GM20000 (cell line): Measurements from ENCODE around the gene ITGA3.
"Not testable (repeated sequence)": the region's sequence is repeated elsewhere in the genome, so short reads cannot be mapped to it uniquely, and the experiment has no call there.

Experiments used
- DNase-seq: peaks from one replicate; pipeline ENCODE4 v3.0.0; 2012; ENCODE audit warnings: low spot score
- TF ChIP-seq, protein P1 (sequence below): IDR thresholded peaks from 2 replicates; pipeline ENCODE4 v1.5.1; 2012; ENCODE audit warnings: mild to moderate bottlenecking, control low read depth; ENCODE audit errors: extremely low read depth, missing control alignments

Gene ITGA3

DNA sequence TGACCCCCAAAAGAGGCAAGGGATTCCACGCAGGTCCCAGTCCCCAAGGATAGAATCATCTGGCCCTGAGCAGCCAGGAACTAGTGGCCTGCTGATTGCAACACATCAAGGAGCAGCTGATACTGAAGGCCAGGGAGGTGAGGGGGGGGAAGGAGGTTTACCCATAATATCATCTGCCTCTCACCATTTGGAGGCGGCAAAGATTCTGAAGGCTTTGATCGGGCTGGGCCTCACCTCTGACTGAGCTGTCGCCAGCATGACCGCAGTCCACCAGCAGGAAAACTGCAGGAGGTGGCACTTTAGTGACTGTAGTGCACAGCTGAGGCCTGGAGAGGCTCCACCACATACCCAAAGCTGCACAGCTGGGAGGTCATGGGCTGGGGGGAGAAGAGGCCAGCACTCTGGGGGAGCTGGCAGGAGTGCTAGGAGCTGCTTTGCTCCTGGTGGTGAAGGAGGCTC, 20.5 kb upstream of the ITGA3 start:
- no peak for DNase-seq
- TF ChIP-seq, protein P1, sequence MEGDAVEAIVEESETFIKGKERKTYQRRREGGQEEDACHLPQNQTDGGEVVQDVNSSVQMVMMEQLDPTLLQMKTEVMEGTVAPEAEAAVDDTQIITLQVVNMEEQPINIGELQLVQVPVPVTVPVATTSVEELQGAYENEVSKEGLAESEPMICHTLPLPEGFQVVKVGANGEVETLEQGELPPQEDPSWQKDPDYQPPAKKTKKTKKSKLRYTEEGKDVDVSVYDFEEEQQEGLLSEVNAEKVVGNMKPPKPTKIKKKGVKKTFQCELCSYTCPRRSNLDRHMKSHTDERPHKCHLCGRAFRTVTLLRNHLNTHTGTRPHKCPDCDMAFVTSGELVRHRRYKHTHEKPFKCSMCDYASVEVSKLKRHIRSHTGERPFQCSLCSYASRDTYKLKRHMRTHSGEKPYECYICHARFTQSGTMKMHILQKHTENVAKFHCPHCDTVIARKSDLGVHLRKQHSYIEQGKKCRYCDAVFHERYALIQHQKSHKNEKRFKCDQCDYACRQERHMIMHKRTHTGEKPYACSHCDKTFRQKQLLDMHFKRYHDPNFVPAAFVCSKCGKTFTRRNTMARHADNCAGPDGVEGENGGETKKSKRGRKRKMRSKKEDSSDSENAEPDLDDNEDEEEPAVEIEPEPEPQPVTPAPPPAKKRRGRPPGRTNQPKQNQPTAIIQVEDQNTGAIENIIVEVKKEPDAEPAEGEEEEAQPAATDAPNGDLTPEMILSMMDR, result no peak

DNA sequence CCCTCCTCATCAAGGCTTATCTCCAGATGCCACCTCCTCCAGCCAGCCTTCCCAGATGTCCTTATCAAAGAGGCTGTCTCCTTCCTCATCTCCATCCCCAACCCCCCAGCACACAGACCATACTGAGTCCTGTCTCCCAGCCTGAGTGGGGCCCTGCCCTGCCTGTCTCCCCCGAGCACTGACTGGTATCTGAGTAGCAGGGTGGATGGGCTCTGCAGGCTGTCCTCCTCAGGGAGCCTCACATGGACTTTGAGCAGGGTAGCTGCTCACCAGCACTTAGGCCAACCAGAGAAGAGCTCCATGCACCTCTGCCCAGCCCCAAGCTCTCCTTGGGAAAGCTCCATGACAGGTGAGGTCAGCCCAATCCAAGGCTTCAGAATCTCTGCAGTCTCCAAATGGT, 20.0 kb upstream of the ITGA3 start:
- DNase-seq, result no peak
- TF ChIP-seq, protein P1, result no peak

DNA sequence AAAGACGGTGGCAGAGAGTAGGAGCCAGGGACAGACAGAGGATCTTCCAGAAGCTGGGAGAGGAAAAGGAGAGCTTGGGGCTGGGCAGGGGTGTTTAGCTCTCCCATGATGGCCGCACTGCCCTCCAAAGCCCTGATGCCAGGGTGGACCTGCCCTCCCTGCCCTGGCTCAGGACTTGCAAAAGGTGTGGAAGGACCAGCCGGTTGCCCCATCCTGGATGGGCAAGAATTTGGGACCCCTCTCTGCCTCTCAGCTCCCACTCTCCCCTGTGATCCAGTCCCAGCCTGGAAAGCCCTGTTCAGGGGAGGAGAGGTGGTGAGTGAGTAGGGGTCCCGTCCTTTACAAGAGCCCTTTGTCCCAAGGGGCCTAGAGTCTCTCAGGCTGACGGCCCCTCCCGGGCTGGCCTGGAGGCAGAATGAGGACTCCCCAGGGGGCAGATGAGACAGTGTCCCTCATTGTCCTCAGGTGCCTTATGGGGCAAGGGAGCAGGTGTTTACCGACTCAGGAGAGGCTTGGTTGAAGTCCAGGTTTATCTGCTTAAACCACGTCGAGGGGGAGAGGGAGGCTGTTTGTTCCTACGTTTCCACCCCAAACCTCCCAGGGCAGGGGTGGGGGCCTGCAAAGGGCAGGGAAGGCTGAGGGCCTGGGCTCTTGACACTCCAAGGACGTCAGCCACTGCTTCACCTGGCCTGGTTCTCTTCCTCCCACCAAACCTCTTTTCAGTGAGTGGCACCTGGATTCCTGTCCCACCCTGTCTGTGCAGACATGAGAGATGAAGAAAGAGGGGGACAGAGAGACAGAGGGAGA, 19.3 kb upstream of the ITGA3 start:
- TF ChIP-seq, protein P1, result no peak
- no peak for DNase-seq

DNA sequence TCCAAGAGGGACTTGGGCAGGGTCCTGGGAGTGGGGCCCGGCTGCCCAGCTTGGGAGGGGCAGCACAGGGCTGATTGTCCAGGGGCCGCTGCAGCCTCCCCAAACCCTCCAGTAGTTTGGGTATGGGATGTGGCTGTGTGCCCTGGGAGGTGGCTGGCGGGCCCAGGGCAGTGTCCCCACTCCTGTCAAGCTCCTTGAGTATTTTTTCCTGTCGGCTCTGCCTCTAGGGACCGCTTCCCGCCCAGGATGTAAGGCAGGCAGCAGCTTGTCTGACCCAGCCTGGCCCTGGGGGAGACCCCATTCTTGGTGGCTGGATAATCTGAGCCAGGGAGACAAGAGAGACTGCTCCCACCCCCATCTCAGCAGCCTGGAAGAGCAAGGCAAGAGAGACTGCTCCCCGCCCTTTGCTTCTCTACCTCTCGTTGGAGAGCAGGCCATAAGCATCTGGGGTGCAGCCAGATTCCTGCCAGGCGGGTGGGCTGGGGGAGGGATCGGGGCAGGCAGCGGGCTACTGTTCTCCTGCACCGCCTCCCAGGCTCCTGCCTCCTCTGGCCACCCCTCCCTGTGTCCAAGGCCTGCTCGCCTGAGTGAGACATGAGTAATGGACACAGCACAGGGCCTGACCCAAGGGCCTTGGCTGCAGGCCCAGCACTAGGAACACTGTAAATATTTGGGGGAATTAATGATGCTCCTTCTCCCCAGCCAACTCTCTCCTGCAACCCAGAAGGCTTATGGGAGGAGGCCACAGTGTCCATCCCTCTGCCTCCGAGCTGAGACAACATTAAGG, 18.4 kb upstream of the ITGA3 start:
- DNase-seq, result no peak
- TF ChIP-seq, protein P1, result no peak

DNA sequence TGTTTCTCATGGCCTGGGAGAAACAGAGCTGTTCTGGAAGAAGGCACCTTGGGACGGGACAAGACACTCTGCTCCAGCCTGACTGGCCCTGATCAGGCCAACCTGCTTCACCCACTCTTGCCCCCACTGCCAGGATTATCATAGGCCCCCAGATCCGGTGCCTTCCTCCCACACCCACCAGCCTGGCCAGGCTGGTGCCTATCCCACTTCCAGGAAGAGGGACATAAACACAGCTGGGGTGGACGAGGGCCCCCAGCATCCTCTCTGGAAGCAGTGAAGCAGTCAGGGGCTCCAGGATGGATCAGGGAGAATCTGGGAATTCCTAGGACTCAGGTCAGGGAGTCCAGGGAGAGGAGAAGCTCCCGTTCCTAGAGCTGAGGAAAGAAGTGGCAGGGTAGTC, 16.9 kb upstream of the ITGA3 start:
- no peak for DNase-seq
- TF ChIP-seq, protein P1, result no peak

DNA sequence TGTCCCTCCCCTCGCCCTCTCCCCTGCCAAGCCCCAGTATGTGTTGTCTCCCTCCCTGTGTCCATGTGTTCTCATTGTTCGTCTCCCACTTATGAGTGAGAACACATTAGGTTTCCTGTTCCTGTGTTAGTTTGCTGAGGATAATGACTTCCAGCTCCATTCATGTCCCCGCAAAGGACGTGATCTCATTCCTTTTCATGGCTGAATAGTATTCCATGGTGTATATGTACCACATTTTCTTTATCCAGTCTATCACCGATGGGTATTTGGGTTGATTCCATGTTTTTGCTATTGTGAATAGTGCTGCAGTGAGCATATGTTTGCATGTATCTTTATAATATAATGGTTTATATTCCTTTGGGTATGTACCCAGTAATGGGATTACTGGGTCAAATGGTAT, 15.4 kb upstream of the ITGA3 start:
- not testable (repeated sequence) for DNase-seq

DNA sequence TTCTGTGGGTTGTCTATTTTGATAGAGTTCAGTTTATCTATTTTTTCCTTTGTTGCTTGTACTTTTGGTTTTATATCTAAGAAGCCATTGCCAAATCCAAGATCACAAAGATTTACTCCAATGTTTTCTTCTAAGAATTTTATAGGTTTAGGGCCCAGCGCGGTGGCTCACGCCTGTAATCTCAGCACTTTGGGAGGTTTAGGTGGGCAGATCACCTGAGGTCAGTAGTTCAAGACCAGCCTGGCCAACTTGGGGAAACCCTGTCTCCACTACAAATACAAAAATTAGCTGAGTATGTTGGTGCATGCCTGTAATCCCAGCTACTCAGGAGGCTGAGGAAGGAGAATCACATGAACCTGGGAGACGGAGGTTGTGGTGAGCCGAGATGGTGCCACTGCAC, 13.7 kb upstream of the ITGA3 start:
- DNase-seq, result no peak
- TF ChIP-seq, protein P1, result no peak
